SK-N-SH treated with all-trans-retinoic acid at 6 μM for 48 hours (cell line): ENCODE results near the gene BMP15.

Source experiments
- ATAC-seq: fragments of 200-7000 bp; cut with Tn5 transposase; 3 replicates; pipeline ENCODE4 v1.9.1; 2020; ENCODE audit warnings: mild to moderate bottlenecking, moderate library complexity
- ARNTL ChIP-seq: fragments of 450-650 bp; formaldehyde crosslinking; IDR thresholded peaks from 2 replicates; pipeline ENCODE4 v1.5.0; 2020; ENCODE audit warnings: low read depth, mild to moderate bottlenecking, moderate library complexity, borderline replicate concordance
- BACH2 ChIP-seq: fragments of 250-450 bp; sonication (Bioruptor Pico); IDR thresholded peaks from 2 replicates; pipeline ENCODE4 v1.9.0; 2021; ENCODE audit warnings: mild to moderate bottlenecking, borderline replicate concordance
- CREB5 ChIP-seq: fragments of 250-450 bp; sonication (Bioruptor Pico); IDR thresholded peaks from 2 replicates; pipeline ENCODE4 v1.5.1; 2020; ENCODE audit warnings: low read depth, mild to moderate bottlenecking, moderate library complexity
- CSDC2 ChIP-seq: fragments of 250-450 bp; sonication (Bioruptor Pico); IDR thresholded peaks from 2 replicates; pipeline ENCODE4 v1.5.0; 2020; ENCODE audit warnings: mild to moderate bottlenecking, moderate library complexity
- ESRRG ChIP-seq: fragments of 250-450 bp; sonication (Bioruptor Pico); IDR thresholded peaks from 2 replicates; pipeline ENCODE4 v1.6.1; 2021; ENCODE audit warnings: mild to moderate bottlenecking
- GLIS3 ChIP-seq: fragments of 250-450 bp; sonication (Bioruptor Pico); IDR thresholded peaks from 2 replicates; pipeline ENCODE4 v1.5.0; 2020; ENCODE audit warnings: mild to moderate bottlenecking, moderate library complexity
- ISL1 ChIP-seq: fragments of 250-450 bp; sonication (Bioruptor Pico); IDR thresholded peaks from 2 replicates; pipeline ENCODE4 v2.1.2; 2022; ENCODE audit warnings: mild to moderate bottlenecking, moderate library complexity
- OSR1 ChIP-seq: fragments of 250-450 bp; sonication (Bioruptor Pico); IDR thresholded peaks from 2 replicates; pipeline ENCODE4 v1.8.0; 2022; ENCODE audit warnings: moderate library complexity, mild to moderate bottlenecking, inconsistent platforms
- PATZ1 ChIP-seq: fragments of 250-450 bp; sonication (Bioruptor Pico); IDR thresholded peaks from 2 replicates; pipeline ENCODE4 v1.8.0; 2020; ENCODE audit warnings: mild to moderate bottlenecking, moderate library complexity, borderline replicate concordance
- PPARA ChIP-seq: fragments of 250-450 bp; sonication (Bioruptor Pico); IDR thresholded peaks from 2 replicates; pipeline ENCODE4 v1.5.0; 2020; ENCODE audit warnings: mild to moderate bottlenecking, borderline replicate concordance
- RARB ChIP-seq: fragments of 250-450 bp; sonication (Bioruptor Pico); IDR thresholded peaks from 2 replicates; pipeline ENCODE4 v1.8.0; 2021; ENCODE audit warnings: mild to moderate bottlenecking, moderate library complexity
- SNAI2 ChIP-seq: fragments of 250-450 bp; sonication (Bioruptor Pico); IDR thresholded peaks from 2 replicates; pipeline ENCODE4 v1.5.0; 2020; ENCODE audit warnings: mild to moderate bottlenecking, moderate library complexity
- TCF4 ChIP-seq: fragments of 250-450 bp; sonication (Bioruptor Pico); IDR thresholded peaks from 2 replicates; pipeline ENCODE4 v1.8.0; 2021; ENCODE audit warnings: mild to moderate bottlenecking, moderate library complexity, borderline replicate concordance
- TOX ChIP-seq: fragments of 250-450 bp; sonication (Bioruptor Pico); IDR thresholded peaks from 2 replicates; pipeline ENCODE4 v1.8.0; 2021; ENCODE audit warnings: mild to moderate bottlenecking, moderate library complexity, borderline replicate concordance
- ZC3H10 ChIP-seq: fragments of 250-450 bp; sonication (Bioruptor Pico); IDR thresholded peaks from 2 replicates; pipeline ENCODE4 v1.5.1; 2021; ENCODE audit warnings: mild to moderate bottlenecking, moderate library complexity
- ZFP3 ChIP-seq: fragments of 250-450 bp; sonication (Bioruptor Pico); IDR thresholded peaks from 2 replicates; pipeline ENCODE4 v1.5.0; 2020; ENCODE audit warnings: mild to moderate bottlenecking, moderate library complexity
- ZFP30 ChIP-seq: fragments of 450-650 bp; formaldehyde crosslinking; IDR thresholded peaks from 2 replicates; pipeline ENCODE4 v1.5.0; 2022; ENCODE audit warnings: mild to moderate bottlenecking, moderate library complexity
- ZNF565 ChIP-seq: fragments of 450-650 bp; formaldehyde crosslinking; conservative IDR thresholded peaks from 2 replicates; pipeline ENCODE4 v1.5.0; 2020; ENCODE audit warnings: low read depth, mild to moderate bottlenecking, moderate library complexity
- ZNF70 ChIP-seq: fragments of 450-650 bp; formaldehyde crosslinking; IDR thresholded peaks from 2 replicates; pipeline ENCODE4 v1.5.0; 2020; ENCODE audit warnings: mild to moderate bottlenecking, moderate library complexity
- ZNF8 ChIP-seq: fragments of 450-650 bp; formaldehyde crosslinking; IDR thresholded peaks from 2 replicates; pipeline ENCODE4 v1.5.0; 2020; ENCODE audit warnings: mild to moderate bottlenecking, moderate library complexity
- TF ChIP-seq, protein P1 (sequence below): fragments of 250-450 bp; sonication (Bioruptor Pico); IDR thresholded peaks from 2 replicates; pipeline ENCODE4 v1.5.1; 2021; ENCODE audit warnings: mild to moderate bottlenecking, moderate library complexity
- TF ChIP-seq, protein P2 (sequence below): fragments of 250-450 bp; sonication (Bioruptor Pico); IDR thresholded peaks from 2 replicates; pipeline ENCODE4 v1.8.0; 2021; ENCODE audit warnings: low read depth, mild to moderate bottlenecking, moderate library complexity, borderline replicate concordance
- TF ChIP-seq, protein P3 (sequence below): fragments of 250-450 bp; sonication (Bioruptor Pico); IDR thresholded peaks from 2 replicates; pipeline ENCODE4 v1.5.0; 2020; ENCODE audit warnings: mild to moderate bottlenecking, moderate library complexity

The BMP15 gene

GRCh38 chrX:50962156-50962555 is 51.6 kb downstream of the BMP15 start:
- TF ChIP-seq CREB5 (no peak), ESRRG (no peak), TOX (CRISPR knock-in tag) (no peak), ZNF70 (CRISPR knock-in tag) (no peak), ZFP3 (CRISPR knock-in tag) (no peak), ZNF565 (no peak), RARB (no peak), TCF4 (CRISPR knock-in tag) (no peak), PPARA (no peak), ZC3H10 (CRISPR knock-in tag) (no peak), CSDC2 (CRISPR knock-in tag) (no peak), ISL1 (CRISPR knock-in tag) (no peak), ARNTL (no peak), BACH2 (CRISPR knock-in tag) (no peak), ZFP30 (CRISPR knock-in tag) (no peak), ZNF8 (CRISPR knock-in tag) (no peak), OSR1 (no peak)
- TF ChIP-seq, protein P1, sequence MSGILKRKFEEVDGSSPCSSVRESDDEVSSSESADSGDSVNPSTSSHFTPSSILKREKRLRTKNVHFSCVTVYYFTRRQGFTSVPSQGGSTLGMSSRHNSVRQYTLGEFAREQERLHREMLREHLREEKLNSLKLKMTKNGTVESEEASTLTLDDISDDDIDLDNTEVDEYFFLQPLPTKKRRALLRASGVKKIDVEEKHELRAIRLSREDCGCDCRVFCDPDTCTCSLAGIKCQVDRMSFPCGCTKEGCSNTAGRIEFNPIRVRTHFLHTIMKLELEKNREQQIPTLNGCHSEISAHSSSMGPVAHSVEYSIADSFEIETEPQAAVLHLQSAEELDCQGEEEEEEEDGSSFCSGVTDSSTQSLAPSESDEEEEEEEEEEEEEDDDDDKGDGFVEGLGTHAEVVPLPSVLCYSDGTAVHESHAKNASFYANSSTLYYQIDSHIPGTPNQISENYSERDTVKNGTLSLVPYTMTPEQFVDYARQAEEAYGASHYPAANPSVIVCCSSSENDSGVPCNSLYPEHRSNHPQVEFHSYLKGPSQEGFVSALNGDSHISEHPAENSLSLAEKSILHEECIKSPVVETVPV (CRISPR knock-in tag) = no peak
- TF ChIP-seq, protein P2, sequence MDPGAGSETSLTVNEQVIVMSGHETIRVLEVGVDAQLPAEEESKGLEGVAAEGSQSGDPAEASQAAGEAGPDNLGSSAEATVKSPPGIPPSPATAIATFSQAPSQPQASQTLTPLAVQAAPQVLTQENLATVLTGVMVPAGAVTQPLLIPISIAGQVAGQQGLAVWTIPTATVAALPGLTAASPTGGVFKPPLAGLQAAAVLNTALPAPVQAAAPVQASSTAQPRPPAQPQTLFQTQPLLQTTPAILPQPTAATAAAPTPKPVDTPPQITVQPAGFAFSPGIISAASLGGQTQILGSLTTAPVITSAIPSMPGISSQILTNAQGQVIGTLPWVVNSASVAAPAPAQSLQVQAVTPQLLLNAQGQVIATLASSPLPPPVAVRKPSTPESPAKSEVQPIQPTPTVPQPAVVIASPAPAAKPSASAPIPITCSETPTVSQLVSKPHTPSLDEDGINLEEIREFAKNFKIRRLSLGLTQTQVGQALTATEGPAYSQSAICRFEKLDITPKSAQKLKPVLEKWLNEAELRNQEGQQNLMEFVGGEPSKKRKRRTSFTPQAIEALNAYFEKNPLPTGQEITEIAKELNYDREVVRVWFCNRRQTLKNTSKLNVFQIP (CRISPR knock-in tag) = no peak
- ATAC-seq = no peak

DNA sequence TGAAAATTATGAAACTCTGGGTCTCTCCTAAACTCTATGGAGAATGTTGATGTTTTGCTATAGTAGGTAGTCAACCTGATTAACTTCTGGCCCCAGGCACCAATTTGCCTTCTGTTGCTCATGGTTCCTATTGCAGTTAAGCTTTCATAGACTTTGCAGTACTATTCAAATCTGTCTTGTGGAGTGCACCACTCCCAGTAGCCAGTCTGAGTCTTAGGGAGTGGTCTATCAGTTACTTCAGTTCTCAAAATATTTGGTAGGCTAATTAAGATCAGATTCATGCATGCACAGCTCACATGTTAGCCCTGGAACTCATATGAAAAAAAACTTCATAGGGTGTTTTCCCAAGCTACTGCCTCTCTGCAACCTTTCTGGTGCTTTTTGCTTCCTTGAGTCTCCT is 53.3 kb downstream of the BMP15 start:
- TF ChIP-seq CSDC2 (CRISPR knock-in tag) (no peak), PATZ1 (CRISPR knock-in tag) (no peak), RARB (no peak), SNAI2 (CRISPR knock-in tag) (no peak), OSR1 (no peak), CREB5 (no peak), ESRRG (no peak), GLIS3 (CRISPR knock-in tag) (no peak), TOX (CRISPR knock-in tag) (no peak), ISL1 (CRISPR knock-in tag) (no peak), TCF4 (CRISPR knock-in tag) (no peak), PPARA (no peak), ZNF70 (CRISPR knock-in tag) (no peak), ZFP3 (CRISPR knock-in tag) (no peak), ARNTL (no peak), BACH2 (CRISPR knock-in tag) (no peak)
- TF ChIP-seq, protein P1 (CRISPR knock-in tag) = no peak
- TF ChIP-seq, protein P3, sequence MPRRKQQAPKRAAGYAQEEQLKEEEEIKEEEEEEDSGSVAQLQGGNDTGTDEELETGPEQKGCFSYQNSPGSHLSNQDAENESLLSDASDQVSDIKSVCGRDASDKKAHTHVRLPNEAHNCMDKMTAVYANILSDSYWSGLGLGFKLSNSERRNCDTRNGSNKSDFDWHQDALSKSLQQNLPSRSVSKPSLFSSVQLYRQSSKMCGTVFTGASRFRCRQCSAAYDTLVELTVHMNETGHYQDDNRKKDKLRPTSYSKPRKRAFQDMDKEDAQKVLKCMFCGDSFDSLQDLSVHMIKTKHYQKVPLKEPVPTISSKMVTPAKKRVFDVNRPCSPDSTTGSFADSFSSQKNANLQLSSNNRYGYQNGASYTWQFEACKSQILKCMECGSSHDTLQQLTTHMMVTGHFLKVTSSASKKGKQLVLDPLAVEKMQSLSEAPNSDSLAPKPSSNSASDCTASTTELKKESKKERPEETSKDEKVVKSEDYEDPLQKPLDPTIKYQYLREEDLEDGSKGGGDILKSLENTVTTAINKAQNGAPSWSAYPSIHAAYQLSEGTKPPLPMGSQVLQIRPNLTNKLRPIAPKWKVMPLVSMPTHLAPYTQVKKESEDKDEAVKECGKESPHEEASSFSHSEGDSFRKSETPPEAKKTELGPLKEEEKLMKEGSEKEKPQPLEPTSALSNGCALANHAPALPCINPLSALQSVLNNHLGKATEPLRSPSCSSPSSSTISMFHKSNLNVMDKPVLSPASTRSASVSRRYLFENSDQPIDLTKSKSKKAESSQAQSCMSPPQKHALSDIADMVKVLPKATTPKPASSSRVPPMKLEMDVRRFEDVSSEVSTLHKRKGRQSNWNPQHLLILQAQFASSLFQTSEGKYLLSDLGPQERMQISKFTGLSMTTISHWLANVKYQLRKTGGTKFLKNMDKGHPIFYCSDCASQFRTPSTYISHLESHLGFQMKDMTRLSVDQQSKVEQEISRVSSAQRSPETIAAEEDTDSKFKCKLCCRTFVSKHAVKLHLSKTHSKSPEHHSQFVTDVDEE (CRISPR knock-in tag) = no peak
- TF ChIP-seq, protein P2 (CRISPR knock-in tag) = no peak
- ATAC-seq = no peak
